Endometrial microvascular endothelial cells (primary cell): ENCODE results near the gene ABI3BP. TPM values are rescaled to one million over a fixed set of nuclear protein-coding genes. Genes with fewer than 3 reads are reported as not detected.

Source experiments
- in situ Hi-C: cut with HindIII; loops from 2 replicates; pipeline ENCODE4 v1.10.0; 2017; ENCODE audit warnings: low sequenced_read_pairs, low pct_unique_long_range_greater_than_20kb; ENCODE audit errors: inconsistent ontology term
- total RNA-seq: library from RNA; depleted of rRNA; stranded (reverse); fragments of >200 nt; gene quantifications from one replicate; pipeline ENCODE4 v1.2.3, GENCODE V29; 2015; ENCODE audit errors: inconsistent ontology term

ABI3BP gene
- total RNA-seq, 1 donor from 2014 or later: 53.2 TPM

DNA sequence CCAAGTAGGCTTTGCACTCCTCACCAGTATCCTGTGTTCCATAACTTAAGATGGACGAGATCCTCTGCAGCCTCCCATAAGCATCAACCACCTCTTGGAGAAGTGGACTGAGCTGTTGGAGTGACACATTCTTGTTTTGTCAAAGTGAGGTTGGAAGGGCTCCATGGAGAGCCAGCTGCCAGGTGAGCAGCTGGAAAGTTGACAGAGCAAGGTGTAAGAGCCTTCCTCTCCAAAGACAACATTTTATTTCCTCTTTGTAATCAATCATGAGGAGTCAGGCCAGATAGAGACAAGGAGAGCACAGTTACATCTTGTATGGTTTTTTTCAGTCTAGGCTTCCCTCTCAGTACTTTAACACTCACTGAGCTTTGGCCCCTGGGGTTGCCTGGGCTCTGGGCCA lies 5.1 kb downstream of the ABI3BP start:
- in situ Hi-C loops: no loop called here

DNA sequence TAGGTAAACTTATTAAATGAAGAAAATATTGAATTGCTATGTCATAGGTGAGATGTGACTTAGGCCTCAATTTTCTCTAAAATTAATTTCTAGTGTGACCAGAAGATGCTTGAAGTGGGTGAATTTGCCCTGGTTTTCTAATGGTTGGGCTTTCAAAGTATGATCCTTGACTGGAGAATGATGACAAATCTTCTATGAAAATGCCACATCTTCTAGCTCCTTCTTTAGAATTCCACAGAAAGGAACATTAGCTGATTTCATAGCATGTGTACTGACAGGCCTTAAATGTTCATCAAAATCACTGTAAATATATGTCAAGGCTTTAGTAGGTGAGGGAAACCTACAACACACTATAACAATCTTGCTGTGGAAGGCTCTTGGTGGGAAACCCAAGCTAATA lies 8.9 kb downstream of the ABI3BP start:
- in situ Hi-C loops: no loop called here

DNA sequence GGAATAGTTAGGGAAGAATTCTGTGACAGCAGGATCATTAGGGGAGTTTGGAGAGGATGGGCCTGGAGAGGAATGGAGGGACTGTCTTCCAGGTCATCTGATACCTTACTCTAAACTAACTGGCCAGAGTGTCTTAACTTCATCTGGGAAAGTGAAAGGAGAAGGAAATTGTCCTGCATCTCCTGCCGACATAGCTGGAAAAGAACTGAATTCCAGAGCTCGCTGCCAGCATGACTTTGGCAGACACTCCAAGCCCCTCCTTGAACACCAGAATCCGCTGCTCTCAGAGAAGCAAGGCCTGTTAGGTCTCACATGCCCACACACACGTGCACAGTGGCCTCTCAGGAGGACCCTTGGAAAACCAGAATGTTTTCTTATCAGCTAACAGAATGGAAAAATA lies 10.5 kb downstream of the ABI3BP start:
- in situ Hi-C loops: no loop called here

DNA sequence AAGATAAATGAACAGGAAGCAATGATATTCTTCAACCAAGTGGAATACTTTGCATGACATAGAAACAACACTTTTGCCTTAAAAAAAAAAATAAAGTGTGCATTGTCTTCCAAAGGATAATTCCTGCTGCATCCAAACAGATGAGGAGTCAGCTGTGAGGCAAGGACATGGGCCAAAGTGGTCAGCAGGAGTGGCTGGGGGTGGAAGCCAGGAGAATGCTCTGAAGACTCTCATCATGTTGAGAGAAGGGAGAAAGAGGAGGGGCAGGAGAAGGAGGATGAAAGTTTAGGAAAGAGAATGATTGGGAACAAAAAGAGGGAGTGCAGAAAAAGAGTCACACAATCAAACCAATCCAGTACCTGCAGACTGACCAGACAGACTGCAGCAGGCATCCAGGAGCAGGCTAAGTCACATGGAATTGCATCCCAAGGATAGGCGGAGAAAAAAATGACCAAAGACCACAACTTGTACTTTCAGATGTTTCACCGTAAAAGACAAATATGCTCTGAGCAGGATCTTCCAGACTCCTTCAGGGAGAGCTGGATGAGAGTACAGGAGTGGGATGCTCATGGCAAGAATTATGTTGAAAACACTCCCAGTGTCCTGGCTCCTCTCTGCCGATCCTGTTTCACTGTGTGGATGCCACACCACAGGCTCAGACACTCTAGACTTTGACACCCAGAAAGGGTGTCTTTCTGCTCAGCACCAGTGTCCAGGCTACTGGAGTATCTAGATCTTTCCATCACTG lies 11.9 kb downstream of the ABI3BP start:
- in situ Hi-C loops: no loop called here

DNA sequence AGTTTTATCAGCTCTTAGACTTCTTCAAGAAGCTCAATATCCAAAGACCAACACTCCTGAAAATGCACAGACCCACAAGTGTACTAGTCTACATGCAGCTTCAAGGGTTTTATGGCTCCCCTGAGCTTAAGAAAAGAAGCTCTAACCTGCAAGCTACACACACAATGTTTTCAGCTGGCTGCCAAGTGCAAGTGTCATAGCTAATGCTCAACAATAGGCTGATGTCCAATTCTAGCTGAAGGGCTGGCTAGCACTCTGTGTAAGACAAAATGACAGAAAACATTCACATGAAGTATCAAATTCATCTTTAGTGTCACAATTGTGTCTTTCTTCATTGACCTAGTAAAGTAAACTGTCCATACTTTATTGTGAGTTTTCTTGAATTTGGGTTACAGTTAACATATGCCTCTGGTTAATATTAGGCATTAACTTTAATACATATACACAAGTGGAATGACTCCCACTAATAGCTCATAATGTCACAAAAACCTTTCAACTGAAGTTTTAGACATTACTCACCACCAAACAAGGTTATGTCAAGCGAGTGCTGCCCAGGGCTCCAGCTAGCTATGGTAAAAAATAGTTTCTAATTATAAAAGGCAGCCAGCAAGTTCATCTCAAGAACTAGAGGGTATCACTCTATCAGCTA lies 15.1 kb downstream of the ABI3BP start:
- in situ Hi-C loops: no loop called here

DNA sequence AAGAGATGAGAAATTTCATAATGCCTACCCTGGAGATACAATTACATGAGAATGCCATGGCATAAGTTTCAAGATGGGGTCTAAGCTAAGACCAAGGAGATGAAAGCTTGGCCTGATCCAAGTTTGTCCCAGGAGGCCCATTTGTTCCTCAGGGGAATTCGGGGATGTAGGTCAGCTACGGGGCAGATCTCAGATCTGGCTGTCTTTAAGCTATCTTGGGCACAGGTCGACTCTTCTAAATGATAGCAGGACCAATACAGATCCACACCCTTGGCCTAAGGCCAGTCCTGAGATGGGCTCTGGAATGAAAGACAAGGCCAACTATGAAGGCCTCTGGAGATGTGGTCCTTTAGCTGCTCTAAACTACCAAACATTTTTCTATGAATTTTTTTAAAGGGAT lies 16.6 kb downstream of the ABI3BP start:
- in situ Hi-C loops: no loop called here

DNA sequence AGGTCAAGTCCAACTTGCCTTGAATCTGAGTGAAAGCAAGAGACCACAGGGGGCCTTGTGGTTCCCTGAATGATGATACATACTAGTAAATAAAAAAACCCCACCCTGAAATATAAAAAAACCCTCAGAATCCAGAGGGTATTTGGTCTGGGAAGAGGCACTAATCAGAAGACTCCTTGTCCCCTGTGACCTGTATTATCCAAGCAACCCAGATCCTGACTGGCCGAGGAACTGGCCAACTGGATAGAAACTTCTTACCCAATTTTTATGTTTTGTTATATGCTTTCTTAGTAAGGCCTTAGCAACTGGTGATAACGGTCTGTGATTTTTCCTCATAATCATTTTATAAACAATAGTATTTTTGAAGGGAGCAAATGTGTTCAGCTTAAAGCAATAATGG lies 17.5 kb downstream of the ABI3BP start:
- in situ Hi-C loops: no loop called here

DNA sequence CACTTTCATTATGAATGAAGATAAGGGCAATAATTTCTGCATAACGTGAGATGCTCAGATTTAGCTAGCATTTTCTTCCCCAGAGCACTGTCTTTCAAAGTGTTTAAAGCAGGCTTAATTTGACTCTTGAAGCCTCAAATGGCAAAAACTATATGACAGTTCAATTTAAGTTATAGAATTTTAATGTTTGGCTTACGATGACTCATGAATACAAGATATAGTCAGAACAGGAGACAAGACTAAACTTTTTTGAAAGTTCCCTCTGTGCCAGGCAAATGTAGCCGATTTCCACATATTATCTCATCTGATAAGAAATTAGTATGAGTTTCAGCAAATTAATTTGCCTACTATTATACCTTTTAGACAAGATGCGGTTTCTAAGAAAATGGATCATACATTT lies 19.6 kb downstream of the ABI3BP start:
- in situ Hi-C loops: no loop called here

DNA sequence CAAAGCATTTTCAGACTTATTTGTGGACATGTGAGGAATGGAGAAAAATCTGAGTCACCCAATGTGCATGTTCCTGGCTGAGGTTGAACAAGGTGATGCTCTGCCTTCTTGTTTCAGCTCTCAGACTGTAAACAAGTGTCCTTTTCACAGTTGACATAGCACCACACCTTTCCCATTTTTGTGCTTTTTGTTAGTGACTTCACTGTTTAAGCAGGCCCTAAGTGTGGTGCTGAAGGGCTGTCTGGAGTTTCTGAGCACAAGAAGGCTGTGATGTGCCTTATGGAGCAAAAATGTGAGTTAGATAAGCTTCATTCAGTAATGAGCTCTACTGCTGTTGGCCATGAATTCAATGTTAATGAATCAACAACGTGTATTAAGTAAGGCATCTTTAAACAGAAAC lies 20.4 kb downstream of the ABI3BP start:
- in situ Hi-C loops: no loop called here

DNA sequence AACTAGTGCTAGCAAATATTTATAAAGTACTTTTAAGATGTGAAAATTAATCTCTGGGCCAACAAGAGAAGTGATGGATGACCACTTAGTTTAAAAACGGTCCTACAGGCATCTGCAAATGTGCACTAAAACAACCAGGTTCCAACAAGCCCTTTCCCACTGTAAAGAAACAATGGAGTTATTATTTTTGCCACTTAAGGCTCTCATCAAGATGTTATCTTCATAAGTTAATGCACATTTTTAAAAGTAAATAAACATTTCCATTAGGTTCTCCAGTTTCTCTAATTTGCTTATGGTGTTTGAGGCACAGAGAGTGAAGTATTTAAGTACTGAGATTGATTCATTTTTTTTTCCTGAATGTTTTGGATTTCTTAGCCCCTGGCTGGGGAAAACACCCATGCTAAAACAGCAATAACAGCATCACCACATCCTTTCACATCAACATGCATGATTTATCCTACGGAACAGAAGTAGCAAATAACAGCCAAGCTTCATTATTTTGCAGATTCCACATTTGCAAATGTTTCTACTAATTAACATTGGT lies 20.8 kb downstream of the ABI3BP start:
- in situ Hi-C loops: no loop called here

DNA sequence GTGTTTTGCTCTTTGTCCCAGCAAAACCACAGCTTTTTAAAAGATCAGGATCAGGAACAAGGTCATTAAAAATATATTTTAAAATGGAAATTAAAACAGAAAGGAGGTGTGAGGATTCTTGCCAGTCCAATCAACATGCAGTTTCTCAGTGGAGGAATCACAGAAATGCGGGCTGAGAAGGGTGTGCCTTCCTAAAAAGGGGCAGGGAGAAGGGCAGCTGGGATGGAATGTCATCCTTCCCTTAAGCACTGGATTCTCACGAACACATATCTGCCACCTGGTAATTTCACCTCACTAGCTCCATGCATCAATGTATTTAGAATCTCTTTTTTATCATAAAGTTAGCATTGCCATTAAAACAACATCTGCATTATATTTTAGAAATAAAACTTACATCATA lies 21.4 kb downstream of the ABI3BP start:
- in situ Hi-C loops: no loop called here

DNA sequence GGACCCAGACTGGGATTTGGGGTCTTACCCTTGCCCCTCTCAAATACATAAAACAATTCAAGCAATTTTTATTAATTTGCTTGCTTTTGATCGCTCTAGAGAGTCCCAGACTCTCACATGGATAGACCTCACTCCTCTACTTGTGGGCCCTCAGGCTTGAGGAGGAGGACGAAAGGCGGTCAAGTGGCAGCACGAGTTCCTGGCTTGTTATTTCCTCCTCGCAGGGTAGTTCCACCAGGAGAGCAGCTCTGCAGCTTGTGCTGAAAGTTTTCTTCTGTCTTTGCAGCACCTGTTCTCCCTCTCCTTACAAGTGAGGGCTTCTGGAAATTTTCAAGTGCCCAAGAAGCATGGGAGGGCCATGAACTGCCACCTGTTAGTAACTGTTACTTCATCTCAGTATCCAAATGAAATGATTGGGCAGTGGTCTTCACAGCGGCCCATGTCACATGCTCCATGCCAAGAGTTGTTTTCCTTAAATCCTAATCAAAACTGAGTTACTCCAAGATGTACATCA lies 22.7 kb downstream of the ABI3BP start:
- in situ Hi-C loops: no loop called here

DNA sequence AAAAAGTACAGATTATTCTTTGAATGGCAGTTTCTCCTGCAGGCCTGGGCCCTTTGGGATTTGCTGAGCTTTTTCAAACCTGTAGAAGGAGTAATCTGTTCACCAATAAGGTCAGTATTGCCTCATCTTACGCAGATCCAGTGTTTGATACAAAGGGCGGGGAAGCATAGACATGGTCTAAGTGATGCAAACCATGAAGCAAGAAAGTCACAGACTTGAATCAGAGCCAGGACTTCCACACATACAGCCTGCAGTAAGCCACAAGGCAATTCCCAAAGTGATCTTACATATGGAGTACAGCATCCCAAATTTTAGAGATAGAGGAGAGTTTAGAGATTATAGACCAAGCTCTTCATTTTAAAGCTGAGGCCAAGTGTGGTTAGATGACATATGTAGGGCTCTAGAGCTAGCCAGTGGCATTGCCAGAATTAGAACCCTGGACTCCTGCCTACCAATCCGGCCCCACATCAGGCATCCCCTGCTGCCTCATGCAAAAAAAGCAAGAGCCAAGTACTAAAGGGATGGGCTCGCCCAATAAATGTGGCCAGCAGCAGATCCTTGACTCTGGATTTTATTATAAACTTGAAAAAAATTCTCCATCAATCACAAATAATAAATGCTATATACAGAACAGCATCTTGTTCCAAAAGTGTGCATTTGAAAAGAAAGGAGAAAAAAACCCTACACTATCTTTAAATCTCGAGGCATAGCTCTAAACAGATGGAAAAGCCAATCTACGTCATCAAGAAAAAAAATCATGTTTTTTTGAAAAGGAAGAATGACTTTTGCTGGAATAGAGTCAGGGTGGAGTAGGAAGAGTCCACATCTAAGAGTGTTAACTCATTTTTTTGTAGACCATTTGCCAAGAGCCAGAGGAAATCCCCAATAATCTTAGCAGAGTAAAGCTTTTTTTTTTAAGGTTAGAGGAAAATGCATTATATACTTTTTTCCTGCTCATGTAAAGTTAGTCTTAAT lies 24.0 kb downstream of the ABI3BP start:
- in situ Hi-C loops: no loop called here

DNA sequence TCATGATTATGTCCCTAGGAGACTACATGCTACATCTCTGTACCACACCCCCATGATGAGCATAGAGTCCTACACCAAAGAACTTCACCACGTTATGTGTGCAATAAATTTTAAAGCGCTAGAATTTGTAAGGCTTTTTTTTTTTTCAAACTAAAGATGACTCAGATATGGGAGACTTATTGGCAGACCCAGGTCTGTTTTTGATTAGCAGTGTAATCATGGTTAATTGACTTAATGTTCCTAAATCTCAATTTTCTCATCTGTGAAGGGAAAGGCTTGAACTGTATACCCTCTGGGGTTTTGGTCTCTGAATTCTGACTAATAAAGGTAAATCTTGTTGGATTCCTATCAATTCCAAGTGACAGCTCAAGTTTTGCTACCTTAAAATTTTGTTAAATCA lies 26.4 kb downstream of the ABI3BP start:
- in situ Hi-C loops: no loop called here

DNA sequence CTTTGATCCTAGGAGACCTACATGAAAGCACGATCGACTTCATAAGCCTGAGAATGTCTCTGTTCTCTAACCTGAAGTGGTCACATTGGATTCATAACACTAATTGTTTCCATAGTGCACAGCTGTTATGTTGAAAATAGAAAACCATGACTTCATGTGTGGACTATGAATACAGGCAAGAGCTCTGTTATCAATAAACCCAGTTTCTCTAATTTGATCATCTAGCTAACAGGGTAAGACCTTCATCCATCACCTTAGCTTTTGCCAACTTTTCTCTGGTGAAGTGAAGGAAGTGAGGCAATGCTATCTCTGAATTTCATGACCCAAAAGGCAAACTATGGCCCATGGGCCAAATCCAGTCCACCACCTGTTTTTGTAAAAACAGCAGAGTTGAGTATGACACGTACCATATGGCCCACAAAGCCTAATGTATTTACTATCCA lies 27.2 kb downstream of the ABI3BP start:
- in situ Hi-C loops: no loop called here

DNA sequence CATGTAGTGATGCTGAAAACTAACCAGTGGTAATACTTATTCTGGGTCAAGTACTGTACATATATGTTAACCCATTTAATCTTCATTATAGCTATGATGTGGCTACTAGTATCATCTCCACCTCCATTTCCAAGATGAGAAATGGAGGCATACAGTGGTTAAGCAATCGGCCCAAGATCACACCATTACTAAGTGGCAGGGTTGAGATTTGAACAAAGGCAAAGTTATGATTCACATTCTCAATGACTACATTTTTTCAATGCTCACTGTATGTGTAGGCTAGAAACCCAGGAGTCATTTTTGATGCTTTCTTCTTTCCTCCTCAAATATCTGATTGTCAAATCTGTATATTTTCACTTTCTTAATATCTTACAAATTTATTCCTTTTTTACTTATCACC lies 30.2 kb downstream of the ABI3BP start:
- in situ Hi-C loops: no loop called here

DNA sequence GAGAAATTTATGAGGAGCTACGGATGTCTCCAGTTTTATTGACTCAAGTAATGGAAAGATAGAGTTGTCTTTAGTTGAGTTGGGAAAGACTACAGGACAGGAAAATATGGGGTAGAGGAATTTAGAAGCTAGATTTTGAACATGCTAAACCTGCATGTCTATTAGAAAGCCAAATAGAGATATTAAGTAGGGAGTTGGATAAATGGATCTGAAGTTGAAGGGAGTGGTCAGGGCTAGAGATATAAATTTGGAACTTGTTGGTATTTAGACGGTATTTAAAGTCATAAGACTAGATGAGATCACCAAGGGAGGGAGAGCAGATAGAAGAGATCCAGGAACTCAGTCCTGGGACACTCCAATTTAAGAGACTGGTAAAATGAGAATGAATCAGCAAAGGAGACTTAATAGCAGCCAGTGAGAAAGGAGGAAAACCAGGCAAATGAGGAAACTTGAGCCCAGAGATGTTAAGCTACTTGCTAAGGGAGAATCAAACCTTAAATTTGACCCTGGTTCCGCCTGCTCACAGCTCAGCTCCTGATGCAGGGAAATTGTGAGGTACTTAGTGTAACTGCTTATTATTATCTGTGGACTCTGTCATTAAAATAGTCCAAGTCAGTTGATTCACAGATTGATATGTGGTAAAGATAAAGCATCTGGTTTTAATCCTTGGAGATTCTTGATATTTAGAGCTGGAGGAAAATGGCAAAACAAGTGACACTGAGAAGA lies 35.8 kb downstream of the ABI3BP start:
- in situ Hi-C loops: no loop called here

DNA sequence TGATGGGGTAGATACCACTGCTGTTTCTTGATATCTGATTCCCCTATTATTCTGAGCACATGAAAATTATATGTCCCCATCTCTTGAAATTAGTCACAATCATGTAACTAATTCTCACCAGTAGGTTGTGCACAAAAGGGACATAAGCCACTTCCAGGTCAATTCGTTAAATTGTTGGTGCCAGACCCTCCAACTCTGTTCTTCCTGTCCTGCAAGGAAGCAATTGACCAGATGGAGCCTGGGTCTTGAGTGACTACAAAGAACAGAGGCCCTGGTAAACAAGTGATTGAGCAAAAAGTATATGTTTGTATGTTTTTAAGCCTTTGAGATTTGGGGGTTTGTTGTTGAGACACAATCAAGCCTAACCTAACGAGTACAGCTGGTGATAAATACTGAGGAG lies 36.9 kb downstream of the ABI3BP start:
- in situ Hi-C loops: no loop called here

DNA sequence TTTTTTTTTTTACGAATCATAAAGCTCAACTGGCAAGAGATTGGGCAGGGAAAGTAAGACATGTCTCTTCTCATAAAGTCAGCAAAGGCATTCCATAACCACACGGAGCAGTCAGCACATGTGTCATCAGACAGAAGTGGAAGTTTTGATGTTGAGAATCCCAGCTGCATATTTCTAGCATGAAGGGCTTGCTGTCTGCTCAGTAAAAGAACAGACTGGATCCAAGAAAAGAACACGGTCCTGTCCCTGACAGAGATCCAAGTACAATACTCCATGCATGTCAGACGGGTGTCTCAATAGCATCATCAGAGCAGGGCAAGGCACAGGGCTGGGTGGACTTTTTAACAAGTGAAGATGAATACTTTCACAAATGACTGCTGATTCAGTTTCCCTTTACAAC lies 38.2 kb downstream of the ABI3BP start:
- in situ Hi-C loops: no loop called here
